A673 (cell line): ENCODE data around the gene BPIFA2.

ENCODE experiments used
- CTCF ChIP-seq: fragments of 300-800, 200-600 bp; sonication (generic); conservative IDR thresholded peaks from 2 replicates; pipeline ENCODE4 v1.5.1; 2017; ENCODE audit warnings: low read depth, mild to moderate bottlenecking, antibody characterized with exemption, low read length, moderate library complexity, mixed read lengths
- EZH2 ChIP-seq: fragments of 200-600 bp; sonication (generic); IDR thresholded peaks from 2 replicates; pipeline ENCODE4 v1.6.1; 2017; ENCODE audit warnings: borderline replicate concordance, low read depth, mild to moderate bottlenecking, mixed read lengths, antibody characterized with exemption, low read length; ENCODE audit not compliant: poor library complexity, severe bottlenecking

- no peak for TF ChIP-seq CTCF
- no peak for TF ChIP-seq EZH2
Observed at GRCh38 chr20:33209789-33210188, 41.8 kb downstream of the BPIFA2 start.
